ENCODE data around the gene SLC30A3.

DNA sequence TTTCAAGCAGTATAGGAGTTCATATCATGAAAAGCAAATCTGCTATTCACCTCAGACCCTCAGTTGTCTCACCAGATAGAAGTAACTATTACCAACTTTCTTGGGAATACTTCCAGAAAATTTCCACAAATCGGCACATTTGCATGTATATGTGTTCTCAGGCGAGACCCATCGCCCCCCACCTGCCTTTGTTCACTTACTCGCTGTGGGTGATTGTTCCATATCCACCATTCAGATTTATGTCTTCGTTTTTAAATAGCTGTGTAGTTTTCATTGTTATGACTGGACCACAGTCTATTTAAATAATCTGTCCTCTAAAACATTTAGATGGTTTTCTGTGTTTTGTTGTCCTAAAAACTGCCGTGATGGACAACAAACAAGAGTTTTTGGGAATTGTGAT, 22.6 kb upstream of the SLC30A3 start:
- TF ChIP-seq POLR2A (IDR thresholded peaks at IDR 0.05): no peak
- TF ChIP-seq, protein P1, sequence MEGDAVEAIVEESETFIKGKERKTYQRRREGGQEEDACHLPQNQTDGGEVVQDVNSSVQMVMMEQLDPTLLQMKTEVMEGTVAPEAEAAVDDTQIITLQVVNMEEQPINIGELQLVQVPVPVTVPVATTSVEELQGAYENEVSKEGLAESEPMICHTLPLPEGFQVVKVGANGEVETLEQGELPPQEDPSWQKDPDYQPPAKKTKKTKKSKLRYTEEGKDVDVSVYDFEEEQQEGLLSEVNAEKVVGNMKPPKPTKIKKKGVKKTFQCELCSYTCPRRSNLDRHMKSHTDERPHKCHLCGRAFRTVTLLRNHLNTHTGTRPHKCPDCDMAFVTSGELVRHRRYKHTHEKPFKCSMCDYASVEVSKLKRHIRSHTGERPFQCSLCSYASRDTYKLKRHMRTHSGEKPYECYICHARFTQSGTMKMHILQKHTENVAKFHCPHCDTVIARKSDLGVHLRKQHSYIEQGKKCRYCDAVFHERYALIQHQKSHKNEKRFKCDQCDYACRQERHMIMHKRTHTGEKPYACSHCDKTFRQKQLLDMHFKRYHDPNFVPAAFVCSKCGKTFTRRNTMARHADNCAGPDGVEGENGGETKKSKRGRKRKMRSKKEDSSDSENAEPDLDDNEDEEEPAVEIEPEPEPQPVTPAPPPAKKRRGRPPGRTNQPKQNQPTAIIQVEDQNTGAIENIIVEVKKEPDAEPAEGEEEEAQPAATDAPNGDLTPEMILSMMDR (IDR thresholded peaks at IDR 0.05): no peak
